ENCODE measurements around the gene ARMCX5.

ARMCX5 gene

GRCh38 chrX:102560423-102561068, 38.8 kb upstream of the ARMCX5 start:
- Histone ChIP-seq H3K4me1 (ENCODE audit: control insufficient read depth, insufficient read depth, low read length) (no peaks in the 10 kb centered on the region), H3K9me3 (ENCODE audit: control insufficient read depth, insufficient read depth, low read depth, low read length) (no peaks in the 10 kb centered on the region), H3K4me3 (ENCODE audit: low read depth, low read length) (no peak overlapping the region), H3K36me3 (ENCODE audit: control insufficient read depth in 2 of 2, insufficient read depth in 1 of 2, low read length in 2 of 2) (no peaks in the 10 kb centered on the region), H3K27ac (ENCODE audit: extremely low read depth, low read depth, low read length) (no peak overlapping the region)
- TF ChIP-seq ZNF274 (IDR thresholded peaks at IDR 0.05; ENCODE audit: low read length) (no peak), ZNF274 (tag by site-specific recombination; IDR thresholded peaks at IDR 0.05; ENCODE audit: borderline replicate concordance) (no peak), ZNF426 (tag by site-specific recombination; IDR thresholded peaks at IDR 0.05) (no peak), INSM2 (tag by site-specific recombination; IDR thresholded peaks at IDR 0.05) (no peak), PRDM2 (tag by site-specific recombination; IDR thresholded peaks at IDR 0.05; ENCODE audit: borderline replicate concordance) (no peak), ZIC2 (tag by site-specific recombination; IDR thresholded peaks at IDR 0.05) (no peak), ZBTB7A (tag by site-specific recombination; IDR thresholded peaks at IDR 0.05; ENCODE audit: low read depth) (no peak), GLI2 (tag by site-specific recombination; IDR thresholded peaks at IDR 0.05; ENCODE audit: borderline replicate concordance, low read depth) (no peak), ZNF529 (tag by site-specific recombination; IDR thresholded peaks at IDR 0.05; ENCODE audit: insufficient replicate concordance) (no peak), ZNF248 (tag by site-specific recombination; IDR thresholded peaks at IDR 0.05) (no peak), ZNF626 (tag by site-specific recombination; IDR thresholded peaks at IDR 0.05) (no peak), ZNF148 (tag by site-specific recombination; IDR thresholded peaks at IDR 0.05; ENCODE audit: borderline replicate concordance) (no peak), TCF7L2 (IDR thresholded peaks at IDR 0.05; ENCODE audit: borderline replicate concordance, low read depth, low read length) (no peak), ZNF311 (tag by site-specific recombination; IDR thresholded peaks at IDR 0.05; ENCODE audit: borderline replicate concordance) (no peak), ZNF623 (tag by site-specific recombination; IDR thresholded peaks at IDR 0.05) (no peak), ZNF350 (tag by site-specific recombination; IDR thresholded peaks at IDR 0.05) (no peak), GLIS2 (tag by site-specific recombination; IDR thresholded peaks at IDR 0.05) (no peak), ZNF488 (tag by site-specific recombination; IDR thresholded peaks at IDR 0.05) (no peak), ZNF202 (tag by site-specific recombination; IDR thresholded peaks at IDR 0.05; ENCODE audit: borderline replicate concordance) (no peak), ZNF768 (tag by site-specific recombination; IDR thresholded peaks at IDR 0.05) (no peak), HOXA7 (CRISPR knock-in tag; IDR thresholded peaks at IDR 0.05; ENCODE audit: borderline replicate concordance) (no peak)
- POLR2A ChIA-PET: no interaction called here
- CTCF ChIA-PET: no interaction called here
